Thyroid gland (tissue), 4 donors: ENCODE measurements around the gene CD72.

ENCODE experiments used
- POLR2A ChIP-seq, 2 donors: fragments of 450-650 bp; IDR thresholded peaks; one replicate each; pipeline ENCODE4 v1.6.1; 2017; ENCODE audit warnings: antibody characterized with exemption in 2 of 2, mild to moderate bottlenecking in 2 of 2, moderate library complexity in 1 of 2
- TF ChIP-seq, protein P1 (sequence below), 6 experiments: fragments of 200-600 bp in 3 of 6; fragments of 450-650 bp in 3 of 6; sonication (generic) in 3 of 6; IDR thresholded peaks; one replicate each; pipeline ENCODE4 v1.5.1; 2016 to 2019; ENCODE audit warnings: antibody characterized with exemption in 6 of 6, mild to moderate bottlenecking in 2 of 6, inconsistent platforms in 1 of 6, moderate library complexity in 1 of 6

DNA sequence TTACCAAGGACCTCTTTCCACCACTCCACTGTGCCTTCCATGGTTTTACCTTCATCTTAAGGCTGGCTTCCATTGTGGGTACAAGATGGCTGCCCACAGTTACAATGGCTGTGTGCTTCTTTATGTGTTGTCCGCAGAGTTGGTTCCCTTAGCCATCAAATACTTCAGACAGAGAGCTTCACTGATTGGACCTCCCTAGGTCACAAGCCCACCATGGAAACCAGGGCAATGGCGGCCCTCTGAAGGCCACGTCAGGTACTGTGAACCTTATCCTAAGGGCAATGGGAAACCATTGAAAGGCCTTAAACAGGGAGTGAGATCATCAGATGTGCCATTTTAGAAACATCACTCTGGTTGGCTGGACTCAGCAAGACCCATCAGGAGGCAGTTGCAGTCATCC lies 49.7 kb upstream of the CD72 start:
- TF ChIP-seq, protein P1, sequence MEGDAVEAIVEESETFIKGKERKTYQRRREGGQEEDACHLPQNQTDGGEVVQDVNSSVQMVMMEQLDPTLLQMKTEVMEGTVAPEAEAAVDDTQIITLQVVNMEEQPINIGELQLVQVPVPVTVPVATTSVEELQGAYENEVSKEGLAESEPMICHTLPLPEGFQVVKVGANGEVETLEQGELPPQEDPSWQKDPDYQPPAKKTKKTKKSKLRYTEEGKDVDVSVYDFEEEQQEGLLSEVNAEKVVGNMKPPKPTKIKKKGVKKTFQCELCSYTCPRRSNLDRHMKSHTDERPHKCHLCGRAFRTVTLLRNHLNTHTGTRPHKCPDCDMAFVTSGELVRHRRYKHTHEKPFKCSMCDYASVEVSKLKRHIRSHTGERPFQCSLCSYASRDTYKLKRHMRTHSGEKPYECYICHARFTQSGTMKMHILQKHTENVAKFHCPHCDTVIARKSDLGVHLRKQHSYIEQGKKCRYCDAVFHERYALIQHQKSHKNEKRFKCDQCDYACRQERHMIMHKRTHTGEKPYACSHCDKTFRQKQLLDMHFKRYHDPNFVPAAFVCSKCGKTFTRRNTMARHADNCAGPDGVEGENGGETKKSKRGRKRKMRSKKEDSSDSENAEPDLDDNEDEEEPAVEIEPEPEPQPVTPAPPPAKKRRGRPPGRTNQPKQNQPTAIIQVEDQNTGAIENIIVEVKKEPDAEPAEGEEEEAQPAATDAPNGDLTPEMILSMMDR (IDR thresholded peaks at IDR 0.05): no peak
- TF ChIP-seq POLR2A (IDR thresholded peaks at IDR 0.05): no peak
